Measurements from ENCODE around the gene ZBTB32.

Gene ZBTB32

GRCh38 chr19:35731353-35731752 lies 27.0 kb downstream of the ZBTB32 start:
- no peak for DNase-seq (ENCODE audit: low read depth)
- TF ChIP-seq CTCF (IDR thresholded peaks at IDR 0.05; ENCODE audit: insufficient read depth, low read depth, low read length, missing control alignments): no peak
- no peak overlapping the region for H3K4me3 ChIP-seq (ENCODE audit: low read depth, low read length)

DNA sequence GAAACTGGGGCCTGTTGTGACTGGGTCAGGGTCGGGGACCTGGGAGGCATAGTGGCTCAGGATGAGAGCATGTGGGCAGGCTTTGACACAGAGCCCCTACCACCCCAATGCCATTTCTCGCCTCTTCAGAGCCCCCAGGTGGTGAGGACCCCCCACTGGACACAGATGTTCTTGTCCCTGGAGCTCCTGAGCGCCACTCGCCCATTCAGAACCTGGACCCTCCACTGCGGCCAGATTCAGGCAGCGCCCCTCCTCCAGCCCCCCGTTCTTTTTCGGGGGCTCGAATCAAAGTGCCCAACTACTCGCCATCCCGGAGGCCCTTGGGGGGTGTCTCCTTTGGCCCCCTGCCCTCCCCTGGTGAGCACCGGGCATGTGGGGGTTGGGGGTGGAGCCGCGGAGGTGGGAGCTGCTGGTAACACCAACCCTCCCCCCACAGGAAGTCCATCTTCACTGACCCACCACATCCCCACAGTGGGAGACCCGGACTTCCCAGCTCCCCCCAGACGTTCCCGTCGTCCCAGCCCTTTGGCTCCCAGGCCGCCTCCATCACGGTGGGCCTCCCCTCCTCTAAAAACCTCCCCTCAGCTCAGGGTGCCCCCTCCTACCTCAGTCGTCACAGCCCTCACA lies 27.5 kb downstream of the ZBTB32 start:
- DNase-seq (ENCODE audit: low read depth): no peak
- no peak for TF ChIP-seq CTCF (IDR thresholded peaks at IDR 0.05; ENCODE audit: insufficient read depth, low read depth, low read length, missing control alignments)
- no peak overlapping the region for H3K4me3 ChIP-seq (ENCODE audit: low read depth, low read length)

DNA sequence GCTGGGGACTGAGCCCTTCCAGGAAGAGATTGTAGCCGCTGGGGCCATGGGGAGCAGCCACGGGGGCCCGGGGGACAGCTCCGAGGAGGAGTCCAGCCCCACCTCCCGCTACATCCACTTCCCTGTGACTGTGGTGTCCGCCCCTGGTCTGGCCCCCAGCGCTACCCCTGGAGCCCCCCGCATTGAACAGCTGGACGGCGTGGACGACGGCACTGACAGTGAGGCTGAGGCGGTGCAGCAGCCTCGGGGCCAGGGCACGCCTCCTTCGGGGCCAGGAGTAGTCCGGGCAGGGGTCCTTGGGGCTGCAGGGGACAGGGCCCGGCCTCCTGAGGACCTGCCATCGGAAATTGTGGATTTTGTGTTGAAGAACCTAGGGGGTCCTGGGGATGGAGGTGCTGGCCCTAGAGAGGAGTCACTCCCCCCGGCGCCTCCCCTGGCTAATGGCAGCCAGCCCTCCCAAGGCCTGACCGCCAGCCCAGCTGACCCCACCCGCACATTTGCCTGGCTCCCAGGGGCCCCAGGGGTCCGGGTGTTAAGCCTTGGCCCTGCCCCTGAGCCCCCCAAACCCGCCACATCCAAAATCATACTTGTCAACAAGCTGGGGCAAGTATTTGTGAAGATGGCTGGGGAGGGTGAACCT lies 28.3 kb downstream of the ZBTB32 start:
- no peak for TF ChIP-seq CTCF (IDR thresholded peaks at IDR 0.05; ENCODE audit: insufficient read depth, low read depth, low read length, missing control alignments)
- DNase-seq (ENCODE audit: low read depth): no peak
- H3K4me3 ChIP-seq (ENCODE audit: low read depth, low read length): no peak overlapping the region

DNA sequence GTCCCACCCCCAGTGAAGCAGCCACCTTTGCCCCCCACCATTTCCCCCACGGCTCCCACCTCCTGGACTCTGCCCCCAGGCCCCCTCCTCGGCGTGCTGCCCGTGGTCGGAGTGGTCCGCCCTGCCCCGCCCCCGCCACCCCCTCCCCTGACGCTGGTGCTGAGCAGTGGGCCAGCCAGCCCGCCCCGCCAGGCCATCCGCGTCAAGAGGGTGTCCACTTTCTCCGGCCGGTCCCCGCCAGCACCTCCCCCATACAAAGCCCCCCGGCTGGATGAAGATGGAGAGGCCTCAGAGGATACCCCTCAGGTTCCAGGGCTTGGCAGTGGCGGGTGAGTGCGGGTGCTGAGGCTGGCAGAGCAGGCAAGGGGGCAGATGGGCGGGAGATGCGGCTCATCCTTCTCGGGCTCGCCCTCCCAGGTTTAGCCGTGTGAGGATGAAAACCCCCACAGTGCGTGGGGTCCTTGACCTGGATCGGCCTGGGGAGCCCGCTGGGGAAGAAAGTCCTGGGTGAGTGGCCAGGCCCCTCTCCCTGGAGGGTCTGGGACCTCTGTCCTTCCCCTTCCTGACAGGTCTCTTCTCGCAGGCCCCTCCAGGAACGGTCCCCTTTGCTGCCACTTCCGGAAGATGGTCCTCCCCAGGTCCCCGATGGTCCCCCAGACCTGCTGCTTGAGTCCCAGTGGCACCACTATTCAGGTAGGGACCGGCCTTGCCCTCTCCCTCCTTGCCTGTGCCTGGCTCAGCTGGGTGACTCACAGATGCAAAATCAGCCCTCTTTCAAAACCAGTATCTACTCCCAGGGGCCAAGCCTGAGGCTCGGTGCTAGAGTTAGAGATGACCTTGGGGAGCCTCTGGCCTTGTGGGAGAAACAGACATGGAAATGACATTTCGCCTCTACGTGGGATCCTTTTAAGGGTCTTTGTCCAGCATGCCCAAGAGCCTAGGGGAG lies 29.1 kb downstream of the ZBTB32 start:
- no peak overlapping the region for H3K4me3 ChIP-seq (ENCODE audit: low read depth, low read length)
- no peak for TF ChIP-seq CTCF (IDR thresholded peaks at IDR 0.05; ENCODE audit: insufficient read depth, low read depth, low read length, missing control alignments)
- no peak for DNase-seq (ENCODE audit: low read depth)

- H3K4me3 ChIP-seq (ENCODE audit: low read depth, low read length): no peak overlapping the region
- no peak for DNase-seq (ENCODE audit: low read depth)
- no peak for TF ChIP-seq CTCF (IDR thresholded peaks at IDR 0.05; ENCODE audit: insufficient read depth, low read depth, low read length, missing control alignments)
These were observed 29.9 kb downstream of the ZBTB32 start for GRCh38 chr19:35734273-35734672.

DNA sequence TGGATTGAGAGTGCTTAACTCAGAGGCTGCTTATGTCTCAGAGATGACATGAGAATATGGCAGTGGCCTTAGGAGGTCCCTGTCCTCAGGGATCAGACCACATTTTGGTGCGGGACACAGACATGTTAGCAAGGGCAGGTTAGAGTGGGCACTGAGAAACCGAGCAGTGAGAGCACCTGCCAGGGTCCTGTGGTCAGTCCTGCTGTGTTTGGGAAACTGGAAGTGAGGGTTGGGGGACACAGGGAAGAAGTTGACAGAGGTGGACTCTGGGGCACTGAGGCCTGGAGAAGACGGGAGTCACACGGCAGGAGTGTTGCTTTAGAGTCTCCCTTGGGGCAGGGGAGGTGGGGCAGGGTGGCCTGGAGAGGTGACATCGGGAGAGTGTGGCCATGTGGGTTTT lies 30.5 kb downstream of the ZBTB32 start:
- no peak for DNase-seq (ENCODE audit: low read depth)

More for the DNA sequence above, 30.5 kb downstream of the ZBTB32 start:
- TF ChIP-seq CTCF (IDR thresholded peaks at IDR 0.05; ENCODE audit: insufficient read depth, low read depth, low read length, missing control alignments): no peak
- H3K4me3 ChIP-seq (ENCODE audit: low read depth, low read length): no peak overlapping the region
